MM.1S (cell line): ENCODE measurements around the gene LCAT.

Experiments used
- DNase-seq: peaks from one replicate; pipeline ENCODE4 v3.0.0-alpha.2; 2015
- H2AFZ ChIP-seq: fragments of 300-600 bp; sonication (generic); 2 replicates; pipeline ENCODE4 v1.6.0; 2016; ENCODE audit warnings: antibody characterized with exemption, low read length
- H3F3A ChIP-seq: fragments of 300-600 bp; sonication (generic); 2 replicates; pipeline ENCODE4 v1.6.1; 2016; ENCODE audit warnings: mild to moderate bottlenecking, antibody characterized with exemption, low read length, moderate library complexity, mixed read lengths; ENCODE audit not compliant: insufficient read depth
- H3K27ac ChIP-seq: fragments of 300-600 bp; sonication (generic); 2 replicates; pipeline ENCODE4 v1.5.1; 2016; ENCODE audit warnings: mild to moderate bottlenecking, low read length
- H3K27me3 ChIP-seq: fragments of 300-600 bp; sonication (generic); replicated peaks from 2 replicates; pipeline ENCODE4 v1.6.0; 2016; ENCODE audit warnings: low read length; ENCODE audit not compliant: insufficient read depth
- H3K36me3 ChIP-seq: fragments of 300-600 bp; sonication (generic); replicated peaks from 2 replicates; pipeline ENCODE4 v1.6.1; 2016; ENCODE audit warnings: mild to moderate bottlenecking, low read length, mixed read lengths; ENCODE audit not compliant: insufficient read depth
- H3K4me1 ChIP-seq: fragments of 300-600 bp; sonication (generic); 2 replicates; pipeline ENCODE4 v1.6.1; 2016; ENCODE audit warnings: low read length, mixed read lengths
- H3K4me2 ChIP-seq: fragments of 300-600 bp; sonication (generic); 2 replicates; pipeline ENCODE4 v1.6.0; 2016; ENCODE audit warnings: low read depth, low read length
- H3K4me3 ChIP-seq: fragments of 300-600 bp; sonication (generic); 2 replicates; pipeline ENCODE4 v1.5.1; 2016; ENCODE audit warnings: low read length, mixed read lengths
- H3K79me2 ChIP-seq: fragments of 300-600 bp; sonication (generic); 2 replicates; pipeline ENCODE4 v1.6.1; 2016; ENCODE audit warnings: mixed run types, low read length, mixed read lengths
- H3K9ac ChIP-seq: fragments of 300-600 bp; sonication (generic); 2 replicates; pipeline ENCODE4 v1.6.1; 2016; ENCODE audit warnings: low read length, mixed read lengths
- H3K9me2 ChIP-seq: fragments of 300-600 bp; sonication (generic); replicated peaks from 2 replicates; pipeline ENCODE4 v1.6.1; 2016; ENCODE audit warnings: mild to moderate bottlenecking, low read length, mixed read lengths; ENCODE audit not compliant: insufficient read depth
- H3K9me3 ChIP-seq: fragments of 300-600 bp; sonication (generic); replicated peaks from 2 replicates; pipeline ENCODE4 v1.6.1; 2016; ENCODE audit warnings: mild to moderate bottlenecking, low read length, mixed read lengths; ENCODE audit not compliant: insufficient read depth
- H4K20me1 ChIP-seq: fragments of 300-600 bp; sonication (generic); 2 replicates; pipeline ENCODE4 v1.6.1; 2016; ENCODE audit warnings: mild to moderate bottlenecking, low read length, moderate library complexity, mixed read lengths; ENCODE audit not compliant: insufficient read depth
- EZH2 ChIP-seq: fragments of 300-600 bp; sonication (generic); optimal IDR thresholded peaks from 2 replicates; pipeline ENCODE3; 2017; ENCODE audit warnings: low read depth, mild to moderate bottlenecking, antibody characterized with exemption, low read length, mixed read lengths
- EZH2phosphoT487 ChIP-seq: fragments of 300-600 bp; sonication (generic); IDR thresholded peaks from 2 replicates; pipeline ENCODE4 v1.6.1; 2018; ENCODE audit warnings: antibody characterized with exemption, low read length
- TF ChIP-seq, protein P1 (sequence below): fragments of 300-600 bp; sonication (generic); IDR thresholded peaks from 2 replicates; pipeline ENCODE4 v1.5.1; 2016; ENCODE audit warnings: antibody characterized with exemption, low read length, mixed read lengths

Gene LCAT

DNA sequence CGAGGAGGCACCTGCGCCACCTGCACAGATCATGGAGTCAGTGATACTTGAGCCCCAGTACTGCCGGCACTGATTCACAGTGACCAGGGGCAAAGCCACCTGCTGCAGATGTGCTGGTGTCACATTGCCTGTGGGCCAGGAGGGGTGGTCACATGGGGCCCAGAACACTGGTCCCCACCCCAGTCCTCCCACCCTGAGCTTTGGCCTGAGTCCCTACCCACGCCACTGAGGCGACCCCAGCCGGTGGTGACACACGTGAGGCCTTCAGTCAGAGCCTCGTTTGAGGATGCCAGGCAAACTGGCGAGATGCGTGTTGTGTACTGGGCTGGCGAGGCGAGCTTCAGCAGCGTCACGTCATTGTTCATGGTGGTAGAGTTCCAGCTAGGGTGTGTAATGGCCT lies 13.7 kb downstream of the LCAT start:
- Histone ChIP-seq H3K9me3 (no peaks in the 10 kb centered on the region), H4K20me1 (no peaks in the 10 kb centered on the region), H3K4me2 (no peak overlapping the region), H3K79me2 (peaks cover 12% of the 10 kb centered on the region), H3K9ac (no peak overlapping the region), H3K4me3 (no peak overlapping the region), H3K9me2 (no peaks in the 10 kb centered on the region), H2AFZ (no peak overlapping the region), H3K27ac (no peak overlapping the region), H3K36me3 (no peaks in the 10 kb centered on the region), H3F3A (no peaks in the 10 kb centered on the region), H3K27me3 (no peaks in the 10 kb centered on the region), H3K4me1 (peaks cover 6% of the 10 kb centered on the region)
- TF ChIP-seq, protein P1, sequence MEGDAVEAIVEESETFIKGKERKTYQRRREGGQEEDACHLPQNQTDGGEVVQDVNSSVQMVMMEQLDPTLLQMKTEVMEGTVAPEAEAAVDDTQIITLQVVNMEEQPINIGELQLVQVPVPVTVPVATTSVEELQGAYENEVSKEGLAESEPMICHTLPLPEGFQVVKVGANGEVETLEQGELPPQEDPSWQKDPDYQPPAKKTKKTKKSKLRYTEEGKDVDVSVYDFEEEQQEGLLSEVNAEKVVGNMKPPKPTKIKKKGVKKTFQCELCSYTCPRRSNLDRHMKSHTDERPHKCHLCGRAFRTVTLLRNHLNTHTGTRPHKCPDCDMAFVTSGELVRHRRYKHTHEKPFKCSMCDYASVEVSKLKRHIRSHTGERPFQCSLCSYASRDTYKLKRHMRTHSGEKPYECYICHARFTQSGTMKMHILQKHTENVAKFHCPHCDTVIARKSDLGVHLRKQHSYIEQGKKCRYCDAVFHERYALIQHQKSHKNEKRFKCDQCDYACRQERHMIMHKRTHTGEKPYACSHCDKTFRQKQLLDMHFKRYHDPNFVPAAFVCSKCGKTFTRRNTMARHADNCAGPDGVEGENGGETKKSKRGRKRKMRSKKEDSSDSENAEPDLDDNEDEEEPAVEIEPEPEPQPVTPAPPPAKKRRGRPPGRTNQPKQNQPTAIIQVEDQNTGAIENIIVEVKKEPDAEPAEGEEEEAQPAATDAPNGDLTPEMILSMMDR: no peak
- TF ChIP-seq EZH2: no peak
- no peak for TF ChIP-seq EZH2phosphoT487
- no peak for DNase-seq

DNA sequence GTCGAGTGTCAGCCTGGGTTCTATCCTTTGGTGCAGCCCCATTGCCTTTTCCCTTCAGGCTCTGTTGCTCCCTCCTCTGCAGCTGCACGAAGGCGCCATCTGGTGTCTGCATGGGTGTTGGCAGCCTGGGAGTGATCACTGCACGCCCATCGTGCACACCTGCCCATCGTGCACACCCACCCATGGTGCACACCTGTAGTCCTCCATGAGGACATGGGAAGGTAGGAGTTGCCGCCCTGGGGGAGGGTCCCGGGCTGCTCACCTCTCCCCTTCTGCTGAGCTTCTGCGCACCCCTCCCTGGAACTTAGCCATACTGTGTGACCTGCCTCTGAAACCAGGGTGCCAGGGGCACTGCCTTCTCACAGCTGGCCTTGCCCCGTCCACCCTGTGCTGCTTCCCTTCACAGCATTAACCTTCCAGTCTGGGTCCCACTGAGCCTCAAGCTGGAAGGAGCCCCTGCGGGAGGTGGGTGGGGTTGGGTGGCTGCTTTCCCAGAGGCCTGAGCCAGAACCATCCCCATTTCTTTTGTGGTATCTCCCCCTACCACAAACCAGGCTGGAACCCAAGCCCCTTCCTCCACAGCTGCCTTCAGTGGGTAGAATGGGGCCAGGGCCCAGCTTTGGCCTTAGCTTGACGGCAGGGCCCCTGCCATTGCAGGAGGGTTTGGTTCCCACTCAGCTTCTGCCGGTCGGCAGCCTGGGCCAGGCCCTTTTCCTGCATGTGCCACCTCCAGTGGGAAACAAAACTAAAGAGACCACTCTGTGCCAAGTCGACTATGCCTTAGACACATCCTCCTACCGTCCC lies 15.2 kb downstream of the LCAT start:
- peak; percentile 73 for DNase-seq
- Histone ChIP-seq H3K9me3 (no peaks in the 10 kb centered on the region), H3K79me2 (no peaks in the 10 kb centered on the region), H3K4me2 (no peak overlapping the region), H3K36me3 (no peaks in the 10 kb centered on the region), H4K20me1 (no peaks in the 10 kb centered on the region), H2AFZ (no peak overlapping the region), H3F3A (no peaks in the 10 kb centered on the region), H3K4me1 (no peaks in the 10 kb centered on the region), H3K9ac (no peak overlapping the region), H3K9me2 (no peaks in the 10 kb centered on the region), H3K27me3 (no peaks in the 10 kb centered on the region), H3K4me3 (no peak overlapping the region), H3K27ac (no peak overlapping the region)
- TF ChIP-seq EZH2phosphoT487: no peak
- no peak for TF ChIP-seq EZH2
- TF ChIP-seq, protein P1: peak; percentile 94

DNA sequence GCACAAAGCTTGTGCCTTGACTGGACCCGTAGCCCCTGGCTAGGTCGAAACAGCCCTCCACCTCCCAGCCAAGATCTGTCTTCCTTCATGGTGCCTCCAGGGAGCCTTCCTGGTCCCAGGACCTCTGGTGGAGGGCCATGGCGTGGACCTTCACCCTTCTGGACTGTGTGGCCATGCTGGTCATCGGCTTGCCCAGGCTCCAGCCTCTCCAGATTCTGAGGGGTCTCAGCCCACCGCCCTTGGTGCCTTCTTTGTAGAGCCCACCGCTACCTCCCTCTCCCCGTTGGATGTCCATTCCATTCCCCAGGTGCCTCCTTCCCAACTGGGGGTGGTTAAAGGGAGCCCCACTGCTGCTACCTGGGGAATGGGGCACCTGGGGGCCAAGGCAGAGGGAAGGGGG lies 15.8 kb downstream of the LCAT start:
- Histone ChIP-seq H3K36me3 (no peaks in the 10 kb centered on the region), H3F3A (no peaks in the 10 kb centered on the region), H3K4me3 (no peak overlapping the region), H4K20me1 (no peaks in the 10 kb centered on the region), H2AFZ (no peak overlapping the region), H3K9me3 (no peaks in the 10 kb centered on the region), H3K4me1 (no peaks in the 10 kb centered on the region), H3K27me3 (no peaks in the 10 kb centered on the region), H3K27ac (no peak overlapping the region), H3K9ac (no peak overlapping the region), H3K9me2 (no peaks in the 10 kb centered on the region), H3K4me2 (no peak overlapping the region), H3K79me2 (no peaks in the 10 kb centered on the region)
- DNase-seq: no peak
- TF ChIP-seq EZH2 (no peak), EZH2phosphoT487 (no peak)
- TF ChIP-seq, protein P1: no peak
